Tibial nerve (tissue), 4 donors: ENCODE results near the gene SLC44A5.

ENCODE experiments used
- EP300 ChIP-seq, 2 donors: sonication (generic); formaldehyde crosslinking; IDR thresholded peaks; one replicate each; pipeline ENCODE4 v1.6.1; 2017; ENCODE audit warnings: antibody characterized with exemption in 2 of 2, mild to moderate bottlenecking in 1 of 2
- POLR2A ChIP-seq, 2 donors: fragments of 450-650 bp; IDR thresholded peaks; one replicate each; pipeline ENCODE4 v1.6.1; 2017; ENCODE audit warnings: antibody characterized with exemption in 2 of 2, mild to moderate bottlenecking in 2 of 2, moderate library complexity in 2 of 2
- TF ChIP-seq, protein P1 (sequence below), 5 experiments: fragments of 200-600 bp in 3 of 5; fragments of 450-650 bp in 2 of 5; sonication (generic) in 3 of 5; IDR thresholded peaks; one replicate each; pipeline ENCODE4 v1.5.1; 2016 to 2019; ENCODE audit warnings: antibody characterized with exemption in 5 of 5, mild to moderate bottlenecking in 3 of 5, moderate library complexity in 2 of 5

DNA sequence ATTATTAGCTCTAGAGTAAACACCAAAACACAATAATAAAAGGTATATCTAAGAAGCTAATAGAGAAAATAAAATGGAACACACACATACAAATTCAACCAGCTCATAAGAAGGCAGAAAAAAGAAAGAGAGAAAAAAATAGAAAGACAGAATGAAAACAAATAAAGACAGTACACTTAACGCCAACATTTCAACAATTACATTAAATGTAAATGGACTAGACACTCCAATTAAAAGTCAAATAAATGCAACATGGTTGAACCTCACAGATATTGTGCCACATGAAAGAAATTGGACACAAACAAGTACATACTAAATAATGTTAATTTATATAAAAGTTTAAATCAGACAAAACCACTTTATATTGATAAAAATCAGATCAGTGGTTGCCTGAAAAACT lies 56.0 kb downstream of the SLC44A5 start:
- TF ChIP-seq, protein P1, sequence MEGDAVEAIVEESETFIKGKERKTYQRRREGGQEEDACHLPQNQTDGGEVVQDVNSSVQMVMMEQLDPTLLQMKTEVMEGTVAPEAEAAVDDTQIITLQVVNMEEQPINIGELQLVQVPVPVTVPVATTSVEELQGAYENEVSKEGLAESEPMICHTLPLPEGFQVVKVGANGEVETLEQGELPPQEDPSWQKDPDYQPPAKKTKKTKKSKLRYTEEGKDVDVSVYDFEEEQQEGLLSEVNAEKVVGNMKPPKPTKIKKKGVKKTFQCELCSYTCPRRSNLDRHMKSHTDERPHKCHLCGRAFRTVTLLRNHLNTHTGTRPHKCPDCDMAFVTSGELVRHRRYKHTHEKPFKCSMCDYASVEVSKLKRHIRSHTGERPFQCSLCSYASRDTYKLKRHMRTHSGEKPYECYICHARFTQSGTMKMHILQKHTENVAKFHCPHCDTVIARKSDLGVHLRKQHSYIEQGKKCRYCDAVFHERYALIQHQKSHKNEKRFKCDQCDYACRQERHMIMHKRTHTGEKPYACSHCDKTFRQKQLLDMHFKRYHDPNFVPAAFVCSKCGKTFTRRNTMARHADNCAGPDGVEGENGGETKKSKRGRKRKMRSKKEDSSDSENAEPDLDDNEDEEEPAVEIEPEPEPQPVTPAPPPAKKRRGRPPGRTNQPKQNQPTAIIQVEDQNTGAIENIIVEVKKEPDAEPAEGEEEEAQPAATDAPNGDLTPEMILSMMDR (IDR thresholded peaks at IDR 0.05) = no peak
- TF ChIP-seq POLR2A (IDR thresholded peaks at IDR 0.05) = no peak
- no peak for TF ChIP-seq EP300 (IDR thresholded peaks at IDR 0.05)
